Tibial nerve (tissue), 4 donors: ENCODE measurements around the gene CLK1.

Experiments used
- CTCF ChIP-seq, 5 experiments: fragments of 200-600 bp in 3 of 5; fragments of 450-650 bp in 2 of 5; sonication (generic) in 3 of 5; IDR thresholded peaks; one replicate each; pipeline ENCODE4 v1.5.1; 2016 to 2019; ENCODE audit warnings: antibody characterized with exemption in 5 of 5, mild to moderate bottlenecking in 3 of 5, moderate library complexity in 2 of 5
- EP300 ChIP-seq, 2 donors: sonication (generic); formaldehyde crosslinking; IDR thresholded peaks; one replicate each; pipeline ENCODE4 v1.6.1; 2017; ENCODE audit warnings: antibody characterized with exemption in 2 of 2, mild to moderate bottlenecking in 1 of 2
- POLR2A ChIP-seq, 2 donors: fragments of 450-650 bp; IDR thresholded peaks; one replicate each; pipeline ENCODE4 v1.6.1; 2017; ENCODE audit warnings: antibody characterized with exemption in 2 of 2, mild to moderate bottlenecking in 2 of 2, moderate library complexity in 2 of 2

GRCh38 chr2:200845194-200845593 lies 19.3 kb downstream of the CLK1 start:
- TF ChIP-seq CTCF (IDR thresholded peaks at IDR 0.05) (no peak), POLR2A (IDR thresholded peaks at IDR 0.05) (no peak), EP300 (IDR thresholded peaks at IDR 0.05) (no peak)
